KG1 (cell line): ENCODE measurements around the gene VPS37C.
"Not testable (repeated sequence)": the region's sequence is repeated elsewhere in the genome, so short reads cannot be mapped to it uniquely, and the experiment has no call there.

Experiments
- DNase-seq: peaks from one replicate; lab custom pipeline; 2025; lab: John Stamatoyannopoulos, UW

Gene VPS37C

GRCh38 chr11:61161190-61162091, at the start of gene VPS37C:
VPS37C (minus strand) TSS chr11:61161426; CDS start chr11:61138829, 22,597 bp downstream.
- peak; percentile 93 for DNase-seq

GRCh38 chr11:61210629-61211028, 49.4 kb upstream of the VPS37C start:
- not testable (repeated sequence) for DNase-seq

- not testable (repeated sequence) for DNase-seq
Measured at GRCh38 chr11:61207636-61208310, 46.5 kb upstream of the VPS37C start.

GRCh38 chr11:61204502-61205059, 43.4 kb upstream of the VPS37C start:
- DNase-seq: not testable (repeated sequence)

- DNase-seq: not testable (repeated sequence)
Measured at GRCh38 chr11:61203873-61204272, 42.6 kb upstream of the VPS37C start.

GRCh38 chr11:61202950-61203746, 41.9 kb upstream of the VPS37C start, which contains the start of gene PGA3:
PGA3 (plus strand) TSS chr11:61203515; CDS start chr11:61203565, 50 bp downstream.
- not testable (repeated sequence) for DNase-seq

GRCh38 chr11:61201476-61201875, 40.2 kb upstream of the VPS37C start:
- DNase-seq: no peak

- no peak for DNase-seq
Measured at GRCh38 chr11:61198948-61199523, 37.8 kb upstream of the VPS37C start.

- DNase-seq: no peak
Measured at GRCh38 chr11:61198361-61198760, 37.1 kb upstream of the VPS37C start.

GRCh38 chr11:61195719-61196118, 34.5 kb upstream of the VPS37C start:
- DNase-seq: no peak

GRCh38 chr11:61194981-61195695, 33.9 kb upstream of the VPS37C start:
- DNase-seq: no peak

GRCh38 chr11:61194169-61194671, 33.0 kb upstream of the VPS37C start:
- DNase-seq: no peak

- no peak for DNase-seq
Measured at GRCh38 chr11:61193596-61193995, 32.4 kb upstream of the VPS37C start.

GRCh38 chr11:61189933-61190332, 28.7 kb upstream of the VPS37C start:
- no peak for DNase-seq

GRCh38 chr11:61187505-61188130, 26.4 kb upstream of the VPS37C start:
- DNase-seq: peak; percentile 89

- no peak for DNase-seq
Measured at GRCh38 chr11:61186504-61186903, 25.3 kb upstream of the VPS37C start.

GRCh38 chr11:61183645-61184044, 22.4 kb upstream of the VPS37C start:
- no peak for DNase-seq

GRCh38 chr11:61181489-61181888, 20.3 kb upstream of the VPS37C start:
- no peak for DNase-seq

GRCh38 chr11:61180205-61180604, 19.0 kb upstream of the VPS37C start:
- not testable (repeated sequence) for DNase-seq

GRCh38 chr11:61176446-61176845, 15.2 kb upstream of the VPS37C start:
- no peak for DNase-seq
